Measurements from ENCODE around the gene GIPC1. TPM values are rescaled to one million over a fixed set of nuclear protein-coding genes. Genes with fewer than 3 reads are reported as not detected.
A peak's percentile ranks its signal among the peaks of the same experiment; 100 is the strongest.

The GIPC1 gene
- total and polyA plus RNA-seq, 12 donors: 41.6 to 84.1 (median 46.6) TPM

DNA sequence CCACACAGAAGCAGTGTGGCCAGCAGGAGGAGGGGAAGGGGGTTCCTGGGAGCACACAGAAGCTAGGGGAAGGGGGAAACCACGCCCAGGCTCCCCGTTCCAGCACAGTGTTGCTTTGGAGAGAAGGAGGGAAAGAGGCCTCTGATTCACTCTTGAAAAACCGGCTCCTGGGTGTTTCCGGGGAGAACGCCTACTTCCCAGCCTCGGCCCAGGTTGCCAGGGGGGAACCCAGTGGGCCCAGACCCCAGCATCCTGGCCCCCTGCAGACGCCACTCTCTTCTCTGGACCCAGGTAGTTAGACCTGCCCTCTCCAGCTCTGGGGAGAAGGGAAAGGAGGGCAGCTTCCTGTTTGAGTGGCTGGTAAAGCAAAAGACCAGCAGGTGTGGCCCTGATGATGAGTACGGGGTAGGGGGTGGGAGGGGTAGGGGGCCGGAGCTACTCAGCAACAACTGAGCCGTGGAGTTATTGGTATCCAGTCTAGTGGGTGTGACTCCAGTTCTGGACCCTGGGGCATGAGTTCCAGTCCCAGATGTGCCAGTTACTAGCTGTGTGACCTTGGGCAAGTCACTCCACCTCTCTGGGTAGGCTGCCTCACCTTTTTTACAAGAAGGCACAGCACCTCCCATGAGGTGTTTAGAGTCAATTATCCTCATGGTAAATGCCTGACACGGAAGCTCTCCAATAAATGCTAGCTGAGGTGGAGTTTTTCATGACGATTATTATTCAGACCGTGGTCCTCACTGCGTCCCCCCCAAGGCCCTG, 836 bp downstream of the GIPC1 start:
- Histone ChIP-seq H3K36me3 (peaks cover 0 to 29% (median 10%) of the 10 kb centered on the region in 9 donors), H3K4me3 (peak overlapping the region; percentile 72 to 93 (median 82)), H3K27ac (peak overlapping the region in 9 of 10 donors; percentile 63 to 81 (median 79)), H3K9me3 (no peaks in the 10 kb centered on the region), H3K27me3 (no peaks in the 10 kb centered on the region), H3K4me1 (peaks cover 3 to 36% (median 27%) of the 10 kb centered on the region in 9 donors)
- 25 to 29% methylated on average over 14 of the region's 14 CpGs for WGBS, 2 donors
- ATAC-seq (no peak), DNase-seq (no peak)
- TF ChIP-seq, protein P1, sequence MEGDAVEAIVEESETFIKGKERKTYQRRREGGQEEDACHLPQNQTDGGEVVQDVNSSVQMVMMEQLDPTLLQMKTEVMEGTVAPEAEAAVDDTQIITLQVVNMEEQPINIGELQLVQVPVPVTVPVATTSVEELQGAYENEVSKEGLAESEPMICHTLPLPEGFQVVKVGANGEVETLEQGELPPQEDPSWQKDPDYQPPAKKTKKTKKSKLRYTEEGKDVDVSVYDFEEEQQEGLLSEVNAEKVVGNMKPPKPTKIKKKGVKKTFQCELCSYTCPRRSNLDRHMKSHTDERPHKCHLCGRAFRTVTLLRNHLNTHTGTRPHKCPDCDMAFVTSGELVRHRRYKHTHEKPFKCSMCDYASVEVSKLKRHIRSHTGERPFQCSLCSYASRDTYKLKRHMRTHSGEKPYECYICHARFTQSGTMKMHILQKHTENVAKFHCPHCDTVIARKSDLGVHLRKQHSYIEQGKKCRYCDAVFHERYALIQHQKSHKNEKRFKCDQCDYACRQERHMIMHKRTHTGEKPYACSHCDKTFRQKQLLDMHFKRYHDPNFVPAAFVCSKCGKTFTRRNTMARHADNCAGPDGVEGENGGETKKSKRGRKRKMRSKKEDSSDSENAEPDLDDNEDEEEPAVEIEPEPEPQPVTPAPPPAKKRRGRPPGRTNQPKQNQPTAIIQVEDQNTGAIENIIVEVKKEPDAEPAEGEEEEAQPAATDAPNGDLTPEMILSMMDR (IDR thresholded peaks at IDR 0.05): no peak
- intact Hi-C loops (cut with DNase I): no loop called here

DNA sequence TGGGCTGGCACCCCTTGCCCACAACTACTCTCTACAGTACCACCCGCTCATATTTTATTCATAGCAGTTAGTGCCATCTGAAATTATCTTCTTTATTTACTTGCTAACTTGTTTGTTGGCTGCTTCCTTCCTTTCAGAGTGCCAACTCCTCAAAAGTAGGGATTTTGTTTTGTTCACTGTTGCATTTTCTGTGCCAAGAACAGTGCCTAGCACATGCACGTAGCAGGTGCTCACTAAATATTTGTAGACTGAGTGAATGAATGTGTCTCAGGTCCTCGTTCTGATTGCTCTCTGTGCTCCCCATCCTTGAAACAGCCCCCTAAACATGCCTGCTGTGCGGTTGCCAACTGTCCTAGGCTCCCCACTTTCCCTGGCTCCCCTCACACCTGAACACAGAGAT, 1.5 kb downstream of the GIPC1 start:
- H3K9me3 ChIP-seq: no peaks in the 10 kb centered on the region
- H3K36me3 ChIP-seq: peaks cover 0 to 35% (median 10%) of the 10 kb centered on the region in 9 donors
- H3K4me3 ChIP-seq: peak overlapping the region in 1 of 10 donors; percentile 84
- ATAC-seq (no peak), DNase-seq (no peak)
- no peaks in the 10 kb centered on the region for H3K27me3 ChIP-seq
- TF ChIP-seq, protein P1 (IDR thresholded peaks at IDR 0.05): no peak
- peaks cover 3 to 36% (median 27%) of the 10 kb centered on the region in 9 donors for H3K4me1 ChIP-seq
- 86 to 91% methylated on average over 4 of the region's 4 CpGs for WGBS, 2 donors
- intact Hi-C loops (cut with DNase I): no loop called here
- peak overlapping the region in 1 of 10 donors; percentile 31 for H3K27ac ChIP-seq

DNA sequence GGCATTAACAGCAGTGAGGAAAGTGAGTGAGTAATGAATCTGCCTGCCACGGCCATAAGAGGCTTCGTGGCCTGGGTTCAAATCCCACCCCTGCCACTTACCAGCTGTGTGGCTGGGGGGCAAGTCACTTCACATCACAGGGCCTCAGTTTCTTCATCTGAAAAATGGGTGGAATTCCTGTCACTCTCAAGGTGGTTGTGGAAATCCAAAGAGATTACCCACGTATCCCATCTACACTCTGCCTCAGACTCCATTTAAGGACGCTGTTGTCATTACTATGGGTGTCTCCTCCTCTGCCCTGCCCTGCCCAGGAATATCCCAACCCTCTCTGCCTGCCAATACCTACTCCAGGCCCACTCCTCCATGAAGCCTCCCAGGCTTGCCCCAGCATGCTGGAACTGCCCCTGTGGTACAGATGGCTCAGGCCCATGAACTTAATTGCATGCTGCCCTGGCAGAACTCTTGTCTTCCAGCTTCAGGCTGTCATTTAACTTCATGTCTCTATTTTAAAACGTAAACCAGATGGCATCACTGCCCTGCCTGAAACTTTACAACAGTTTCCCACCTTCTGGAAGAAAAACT, 3.1 kb downstream of the GIPC1 start:
- Histone ChIP-seq H3K9me3 (no peaks in the 10 kb centered on the region), H3K4me1 (peaks cover 3 to 34% (median 27%) of the 10 kb centered on the region in 9 donors), H3K27me3 (no peaks in the 10 kb centered on the region), H3K27ac (no peak overlapping the region), H3K36me3 (peaks cover 0 to 51% (median 15%) of the 10 kb centered on the region in 9 donors), H3K4me3 (no peak overlapping the region)
- intact Hi-C loops (cut with DNase I): no loop called here
- TF ChIP-seq, protein P1 (IDR thresholded peaks at IDR 0.05): no peak
- ATAC-seq (no peak), DNase-seq (no peak)
- 77 to 87% methylated on average over 5 of the region's 5 CpGs for WGBS, 2 donors

DNA sequence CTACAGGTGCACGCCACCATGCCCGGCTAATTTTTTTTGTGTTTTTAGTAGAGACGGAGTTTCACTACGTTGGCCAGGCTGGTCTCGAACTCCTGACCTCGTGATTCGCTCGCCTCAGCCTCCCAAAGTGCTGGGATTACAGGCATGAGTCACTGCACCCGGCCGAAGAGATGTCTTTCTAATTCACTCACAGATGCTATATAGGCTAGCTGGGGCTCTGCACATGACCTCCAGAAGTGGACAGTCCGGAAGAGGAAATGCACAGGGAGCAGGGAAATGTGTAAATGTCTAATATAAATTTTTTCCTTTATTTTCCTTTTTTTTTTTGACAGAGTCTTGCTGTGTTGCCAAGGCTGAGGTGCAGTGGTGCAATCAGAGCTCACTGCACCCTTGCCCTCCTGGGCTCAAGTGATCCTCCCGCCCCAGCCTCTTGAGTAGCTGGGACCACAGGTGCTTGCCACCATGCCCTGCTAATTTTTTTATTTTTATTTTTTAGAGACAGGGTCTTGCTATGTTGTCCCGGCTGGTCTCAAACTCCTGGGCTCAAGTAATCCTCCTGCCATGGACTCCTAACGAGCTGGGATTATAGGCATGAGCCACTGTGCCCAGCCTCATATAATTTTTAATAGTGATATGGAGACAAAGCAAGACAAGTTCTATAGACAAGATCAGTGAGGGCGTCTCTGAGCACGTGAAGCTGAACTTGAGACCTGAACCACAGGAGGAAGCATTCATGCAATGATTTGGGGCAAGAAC, 8.4 kb downstream of the GIPC1 start:
- TF ChIP-seq, protein P1 (IDR thresholded peaks at IDR 0.05): no peak
- DNase-seq: no peak
- intact Hi-C loops (cut with DNase I): loop anchor here in 3 of 10 donors (10.0 kb wide), 1 partner anchor 343 kb away; no protein-coding TSS in a partner anchor

More for the DNA sequence above, 8.4 kb downstream of the GIPC1 start:
- ATAC-seq: no peak
- Histone ChIP-seq H3K4me1 (peaks cover 0 to 6% (median 0%) of the 10 kb centered on the region in 9 donors), H3K4me3 (no peak overlapping the region), H3K27me3 (no peaks in the 10 kb centered on the region), H3K36me3 (peaks cover 0 to 88% (median 15%) of the 10 kb centered on the region in 9 donors), H3K27ac (no peak overlapping the region), H3K9me3 (no peaks in the 10 kb centered on the region)
- 95% methylated on average over 16 of the region's 16 CpGs for WGBS, 2 donors
